Heart left ventricle (tissue), 13 donors: ENCODE data around the gene NPAP1.

Experiments used
- POLR2A ChIP-seq, 2 donors: fragments of 450-650 bp; IDR thresholded peaks; one replicate each; pipeline ENCODE4 v1.6.1; 2017; ENCODE audit warnings: antibody characterized with exemption in 2 of 2, mild to moderate bottlenecking in 2 of 2, moderate library complexity in 2 of 2
- TF ChIP-seq, protein P1 (sequence below), 12 donors: fragments of 200-600 bp; sonication (generic) in 4 of 12; IDR thresholded peaks; one replicate each; pipeline versions ENCODE4 v1.5.0 to v1.8.0; 2018 to 2022; ENCODE audit warnings: antibody characterized with exemption in 12 of 12, mild to moderate bottlenecking in 5 of 12
- donor health status: ischemic (EF 13 %, LVEDD 7.1; RV severe dilation, severe dysfunction).
- donor health status: DM: no; HTN: yes; CAD: no.
- donor health status: DM: no; HTN: no; CAD: no.
- donor health status: ischemic (EF 25% LVEDD 6.9; RV normal size, moderate dysfunction).
- donor health status: ischemic (EF 25% LVEDD 5.7; RV mildly dilated, moderate dysfunction).
- donor health status: ischemic (EF 35%, LVEDD 5.7; RV mildly dilated, moderate dysfunction).
- donor health status: nonischemic (EF 11% LVEDD 7.7; RV severe dilation, severe dysfunction).
- donor health status: DM: yes; HTN: yes; CAD: no.
- donor health status: PGD.
- donor health status: ischemic (EF 29% LVEDD 5.4; RV normal size, mild dysfunction).
- donor health status: nonischemic (EF 23%, LVEDD 6.1; RV moderate dilation, normal function).

DNA sequence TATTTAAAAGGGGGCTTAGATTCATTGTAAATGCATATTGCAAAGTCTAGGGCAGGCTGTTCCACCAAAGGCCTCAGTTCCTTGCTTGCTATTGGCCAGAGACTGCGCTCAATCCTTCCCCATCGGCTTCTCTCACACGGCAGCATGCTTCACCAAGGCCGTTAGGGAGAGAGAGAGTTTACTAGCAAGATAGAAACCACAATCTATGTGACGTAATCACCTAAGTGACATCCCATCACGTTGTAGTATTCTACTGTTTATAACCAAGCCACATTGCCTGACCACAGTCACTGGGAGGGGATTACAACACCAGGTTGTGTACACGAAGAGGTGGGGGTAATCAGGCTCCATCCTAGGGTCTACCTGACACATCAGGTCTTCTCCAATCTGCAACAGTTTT is 16.0 kb upstream of the NPAP1 start:
- TF ChIP-seq, protein P1, sequence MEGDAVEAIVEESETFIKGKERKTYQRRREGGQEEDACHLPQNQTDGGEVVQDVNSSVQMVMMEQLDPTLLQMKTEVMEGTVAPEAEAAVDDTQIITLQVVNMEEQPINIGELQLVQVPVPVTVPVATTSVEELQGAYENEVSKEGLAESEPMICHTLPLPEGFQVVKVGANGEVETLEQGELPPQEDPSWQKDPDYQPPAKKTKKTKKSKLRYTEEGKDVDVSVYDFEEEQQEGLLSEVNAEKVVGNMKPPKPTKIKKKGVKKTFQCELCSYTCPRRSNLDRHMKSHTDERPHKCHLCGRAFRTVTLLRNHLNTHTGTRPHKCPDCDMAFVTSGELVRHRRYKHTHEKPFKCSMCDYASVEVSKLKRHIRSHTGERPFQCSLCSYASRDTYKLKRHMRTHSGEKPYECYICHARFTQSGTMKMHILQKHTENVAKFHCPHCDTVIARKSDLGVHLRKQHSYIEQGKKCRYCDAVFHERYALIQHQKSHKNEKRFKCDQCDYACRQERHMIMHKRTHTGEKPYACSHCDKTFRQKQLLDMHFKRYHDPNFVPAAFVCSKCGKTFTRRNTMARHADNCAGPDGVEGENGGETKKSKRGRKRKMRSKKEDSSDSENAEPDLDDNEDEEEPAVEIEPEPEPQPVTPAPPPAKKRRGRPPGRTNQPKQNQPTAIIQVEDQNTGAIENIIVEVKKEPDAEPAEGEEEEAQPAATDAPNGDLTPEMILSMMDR (IDR thresholded peaks at IDR 0.05): no peak
- no peak for TF ChIP-seq POLR2A (IDR thresholded peaks at IDR 0.05)
